Measurements from ENCODE around the gene ROBO3.

- no peak for TF ChIP-seq POLR2AphosphoS5 (IDR thresholded peaks at IDR 0.05; ENCODE audit: low read depth, low read length)
- TF ChIP-seq FOXP2 (optimal IDR thresholded peaks at IDR 0.05; ENCODE audit: borderline replicate concordance, extremely low read depth, extremely low read length, insufficient read depth): no peak
- TF ChIP-seq REST (IDR thresholded peaks at IDR 0.05; ENCODE audit: insufficient read depth in 1 of 2, low read depth in 2 of 2, low read length in 2 of 2): no peak
These were observed 28.7 kb downstream of the ROBO3 start for GRCh38 chr11:124893781-124894401.
